Sigmoid colon (tissue), 7 donors: ENCODE data around the gene BACH1. TPM values are rescaled to one million over a fixed set of nuclear protein-coding genes. Genes with fewer than 3 reads are reported as not detected.
A peak's percentile ranks its signal among the peaks of the same experiment; 100 is the strongest.

ENCODE experiments used
- DNase-seq: peaks from one replicate; pipeline ENCODE4 v3.0.0-alpha.2; 2019
- H3K27ac ChIP-seq, 4 donors: fragments of 200-600 bp; sonication (generic); one replicate each; pipeline ENCODE4 v1.5.1; 2016 to 2019; ENCODE audit warnings: mild to moderate bottlenecking in 1 of 4
- H3K27me3 ChIP-seq, 3 donors: fragments of 200-600 bp; sonication (generic); one replicate each; pipeline ENCODE4 v1.5.1; 2019; ENCODE audit warnings: mild to moderate bottlenecking in 1 of 3
- H3K36me3 ChIP-seq, 4 donors: fragments of 200-600 bp; sonication (generic); one replicate each; pipeline ENCODE4 v1.5.1; 2016 to 2019
- H3K4me1 ChIP-seq, 4 donors: fragments of 200-600 bp; sonication (generic); one replicate each; pipeline ENCODE4 v1.5.1; 2017 to 2019
- H3K4me3 ChIP-seq, 4 donors: fragments of 200-600 bp; sonication (generic); one replicate each; pipeline ENCODE4 v1.5.1; 2017 to 2019; ENCODE audit warnings: mild to moderate bottlenecking in 2 of 4, moderate library complexity in 1 of 4
- H3K9me3 ChIP-seq, 4 donors: fragments of 200-600 bp in 3 of 4; sonication (generic) in 3 of 4; one replicate each; pipeline versions ENCODE4 v1.5.1 to v1.6.1; 2013 to 2019
- CTCF ChIP-seq, 4 experiments: fragments of 450-650 bp in 3 of 4; fragments of 200-600 bp in 1 of 4; IDR thresholded peaks; one replicate each; pipeline ENCODE4 v1.5.1; 2016 to 2019; ENCODE audit warnings: antibody characterized with exemption in 4 of 4, mild to moderate bottlenecking in 3 of 4, moderate library complexity in 2 of 4
- EP300 ChIP-seq, 4 donors: sonication (generic); formaldehyde crosslinking; IDR thresholded peaks; one replicate each; pipeline ENCODE4 v1.6.1; 2017; ENCODE audit warnings: antibody characterized with exemption in 4 of 4
- POLR2A ChIP-seq, 2 donors: fragments of 450-650 bp; IDR thresholded peaks; one replicate each; pipeline ENCODE4 v1.6.1; 2016; ENCODE audit warnings: antibody characterized with exemption in 2 of 2, mild to moderate bottlenecking in 2 of 2, moderate library complexity in 2 of 2
- POLR2AphosphoS5 ChIP-seq, 4 donors: sonication (generic); formaldehyde crosslinking; IDR thresholded peaks; one replicate each; pipeline ENCODE4 v1.6.1; 2017; ENCODE audit warnings: antibody characterized with exemption in 4 of 4
- WGBS, 2 donors: extraction: QIAGEN DNeasy Blood & Tissue Kit; methylation state at CpG; one replicate each; pipeline ENCODE4 v1.1.7; 2013; 5-methylcytosine and 5-hydroxymethylcytosine counted together
- intact Hi-C: fragments of 100-400 bp; cut with DNase I; formaldehyde crosslinking; loops from one replicate; pipeline ENCODE4 v1.15.1; 2023
- polyA plus RNA-seq, 3 donors: library from polyadenylated mRNA; stranded (reverse); fragments of 200-250 nt; gene quantifications; one replicate each; pipeline ENCODE4 v1.2.3, GENCODE V29; 2013
- total RNA-seq, 4 donors: library from RNA; depleted of rRNA; stranded (reverse); fragments of >200 nt; gene quantifications; one replicate each; pipeline ENCODE4 v1.1.0, GENCODE V29; 2016
- donor health status: healthy with polysubstance abuse.
- donor health status: Bipolar disorder and iron deficiency.
- donor health status: healthy.

Gene BACH1
- total and polyA plus RNA-seq, 7 donors = 8.4 to 89.6 (median 47.1) TPM

- TF ChIP-seq CTCF (IDR thresholded peaks at IDR 0.05) (no peak), POLR2AphosphoS5 (IDR thresholded peaks at IDR 0.05) (no peak), POLR2A (IDR thresholded peaks at IDR 0.05) (no peak), EP300 (IDR thresholded peaks at IDR 0.05) (no peak)
- intact Hi-C loops = no loop called here
Observed at GRCh38 chr21:29335720-29336119, 37.0 kb downstream of the BACH1 start.

GRCh38 chr21:29338256-29338655 lies 39.5 kb downstream of the BACH1 start:
- Histone ChIP-seq H3K27me3 (no peaks in the 10 kb centered on the region), H3K4me3 (no peak overlapping the region), H3K27ac (no peak overlapping the region), H3K9me3 (no peaks in the 10 kb centered on the region), H3K36me3 (no peaks in the 10 kb centered on the region), H3K4me1 (peaks cover 0 to 72% (median 54%) of the 10 kb centered on the region in 4 donors)
- intact Hi-C loops = no loop called here
- no peak for TF ChIP-seq CTCF (IDR thresholded peaks at IDR 0.05)
- no peak for TF ChIP-seq EP300 (IDR thresholded peaks at IDR 0.05)
- TF ChIP-seq POLR2A (IDR thresholded peaks at IDR 0.05) = no peak
- TF ChIP-seq POLR2AphosphoS5 (IDR thresholded peaks at IDR 0.05) = no peak
- DNase-seq = no peak
- WGBS, 2 donors = 97 to 98% methylated on average over 4 of the region's 4 CpGs

More at GRCh38 chr21:29335720-29336119, 37.0 kb downstream of the BACH1 start:
- no peaks in the 10 kb centered on the region for H3K9me3 ChIP-seq
- H3K36me3 ChIP-seq = peaks cover 0 to 13% (median 0%) of the 10 kb centered on the region in 4 donors
- WGBS, 2 donors = 88 to 92% methylated on average over 3 of the region's 3 CpGs
- peaks cover 0 to 58% (median 39%) of the 10 kb centered on the region in 4 donors for H3K4me1 ChIP-seq
- H3K27me3 ChIP-seq = no peaks in the 10 kb centered on the region
- H3K27ac ChIP-seq = no peak overlapping the region
- DNase-seq = no peak
- H3K4me3 ChIP-seq = no peak overlapping the region

GRCh38 chr21:29340228-29340627 lies 41.5 kb downstream of the BACH1 start:
- intact Hi-C loops = no loop called here
- Histone ChIP-seq H3K27ac (peak overlapping the region in 2 of 4 donors; percentile 15 to 79), H3K4me3 (no peak overlapping the region), H3K36me3 (no peaks in the 10 kb centered on the region), H3K27me3 (no peaks in the 10 kb centered on the region), H3K4me1 (peaks cover 0 to 78% (median 63%) of the 10 kb centered on the region in 4 donors), H3K9me3 (no peaks in the 10 kb centered on the region)
- DNase-seq = no peak
- TF ChIP-seq POLR2A (IDR thresholded peaks at IDR 0.05) (no peak), EP300 (IDR thresholded peaks at IDR 0.05) (no peak), POLR2AphosphoS5 (IDR thresholded peaks at IDR 0.05) (no peak), CTCF (IDR thresholded peaks at IDR 0.05) (no peak)

- Histone ChIP-seq H3K36me3 (no peaks in the 10 kb centered on the region), H3K9me3 (no peaks in the 10 kb centered on the region), H3K4me3 (peak overlapping the region in 3 of 4 donors; percentile 6 to 26 (median 20)), H3K27me3 (no peaks in the 10 kb centered on the region), H3K4me1 (peaks cover 0 to 89% (median 64%) of the 10 kb centered on the region in 4 donors), H3K27ac (peak overlapping the region; percentile 67 to 80 (median 73))
- 75 to 78% methylated on average over 9 of the region's 9 CpGs for WGBS, 2 donors
- intact Hi-C loops = loop anchor here (2.0 kb wide), 2 partner anchors 44 to 104 kb away; partner anchors contain the start of gene BACH1
- TF ChIP-seq EP300 (IDR thresholded peaks at IDR 0.05) (peak in 1 of 4 donors; percentile 26), POLR2A (IDR thresholded peaks at IDR 0.05) (no peak), POLR2AphosphoS5 (IDR thresholded peaks at IDR 0.05) (peak; percentile 20 to 91 (median 64)), CTCF (IDR thresholded peaks at IDR 0.05) (no peak)
- DNase-seq = peak; percentile 82
Observed at GRCh38 chr21:29342363-29342957, 43.7 kb downstream of the BACH1 start.
